Measurements from ENCODE around the gene DPP10.
A peak's percentile ranks its signal among the peaks of the same experiment; 100 is the strongest.

The DPP10 gene

GRCh38 chr2:114610677-114611076 is 168.2 kb downstream of the DPP10 start:
- DNase-seq: no peak

GRCh38 chr2:114614592-114614991 is 172.2 kb downstream of the DPP10 start:
- DNase-seq: no peak

DNA sequence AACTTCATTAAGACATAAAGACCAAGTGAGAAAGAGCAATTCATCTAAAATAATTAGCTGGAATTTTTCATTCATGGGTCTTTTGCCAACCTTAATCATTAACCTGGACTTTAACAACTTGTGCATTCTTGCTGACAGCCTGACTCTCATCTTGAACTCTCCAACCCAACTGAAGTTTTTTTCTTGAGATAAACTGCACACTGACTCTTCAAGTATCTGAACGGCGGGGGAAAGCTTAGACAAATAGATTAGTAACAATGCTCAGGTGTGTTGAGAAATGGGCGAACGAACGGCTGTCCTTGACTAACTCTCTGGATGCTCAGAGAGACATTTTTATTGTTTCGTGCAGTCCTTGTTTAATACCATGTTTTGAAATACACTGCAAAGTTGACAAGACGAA is 186.0 kb downstream of the DPP10 start:
- no peak for DNase-seq

DNA sequence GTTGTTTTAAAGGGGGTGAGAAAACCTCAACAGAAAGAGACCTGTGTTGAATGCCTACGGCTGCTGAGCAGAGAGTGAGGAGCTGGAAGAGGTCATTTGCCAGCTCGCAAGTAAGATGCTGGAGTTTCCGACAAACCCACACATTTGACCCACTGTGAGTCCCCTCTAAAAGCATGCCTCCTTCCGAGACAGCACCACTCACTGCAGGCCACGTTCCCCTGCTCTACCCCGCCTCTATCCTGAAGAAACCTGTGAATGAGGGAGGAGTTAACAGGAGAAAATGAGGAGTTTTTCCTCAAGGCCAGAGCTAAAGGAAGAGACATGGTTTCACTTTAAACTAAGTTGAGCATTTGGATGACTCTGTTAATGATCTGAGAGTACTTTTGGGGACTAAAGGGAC is 188.7 kb downstream of the DPP10 start:
- no peak for DNase-seq

DNA sequence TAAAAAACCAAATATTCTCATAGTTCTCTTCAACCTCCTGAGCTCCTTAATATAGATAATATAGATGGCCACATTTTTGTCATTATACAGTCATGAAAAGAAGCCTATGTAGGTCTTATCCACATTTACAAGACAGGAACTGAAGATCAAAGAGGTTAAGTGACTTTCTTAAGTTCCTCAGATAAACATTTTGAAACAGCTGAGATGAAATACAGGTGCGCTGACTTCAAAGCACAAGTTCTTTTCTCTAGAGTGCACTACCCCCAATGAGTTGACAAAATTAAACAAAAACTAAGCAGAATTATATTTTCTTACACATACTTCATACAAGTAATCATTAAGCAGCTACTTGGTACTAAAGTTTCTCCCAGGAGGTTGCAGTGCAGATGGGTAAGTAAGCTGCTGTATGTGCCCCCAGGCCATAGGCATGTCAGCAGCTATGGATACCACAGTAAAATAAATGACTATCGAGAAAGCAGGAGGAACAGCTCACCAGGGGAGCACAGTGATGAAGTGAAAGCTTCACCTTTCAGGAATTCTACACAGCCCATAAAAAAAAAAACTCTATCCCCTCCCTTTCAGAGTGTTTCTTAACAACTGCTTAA is 199.8 kb downstream of the DPP10 start:
- DNase-seq: no peak

- no peak for DNase-seq
These were observed 200.6 kb downstream of the DPP10 start for GRCh38 chr2:114642988-114643553.

- no peak for DNase-seq
These were observed 209.5 kb downstream of the DPP10 start for GRCh38 chr2:114651933-114652332.

GRCh38 chr2:114659880-114660279 is 217.4 kb downstream of the DPP10 start:
- DNase-seq: no peak

DNA sequence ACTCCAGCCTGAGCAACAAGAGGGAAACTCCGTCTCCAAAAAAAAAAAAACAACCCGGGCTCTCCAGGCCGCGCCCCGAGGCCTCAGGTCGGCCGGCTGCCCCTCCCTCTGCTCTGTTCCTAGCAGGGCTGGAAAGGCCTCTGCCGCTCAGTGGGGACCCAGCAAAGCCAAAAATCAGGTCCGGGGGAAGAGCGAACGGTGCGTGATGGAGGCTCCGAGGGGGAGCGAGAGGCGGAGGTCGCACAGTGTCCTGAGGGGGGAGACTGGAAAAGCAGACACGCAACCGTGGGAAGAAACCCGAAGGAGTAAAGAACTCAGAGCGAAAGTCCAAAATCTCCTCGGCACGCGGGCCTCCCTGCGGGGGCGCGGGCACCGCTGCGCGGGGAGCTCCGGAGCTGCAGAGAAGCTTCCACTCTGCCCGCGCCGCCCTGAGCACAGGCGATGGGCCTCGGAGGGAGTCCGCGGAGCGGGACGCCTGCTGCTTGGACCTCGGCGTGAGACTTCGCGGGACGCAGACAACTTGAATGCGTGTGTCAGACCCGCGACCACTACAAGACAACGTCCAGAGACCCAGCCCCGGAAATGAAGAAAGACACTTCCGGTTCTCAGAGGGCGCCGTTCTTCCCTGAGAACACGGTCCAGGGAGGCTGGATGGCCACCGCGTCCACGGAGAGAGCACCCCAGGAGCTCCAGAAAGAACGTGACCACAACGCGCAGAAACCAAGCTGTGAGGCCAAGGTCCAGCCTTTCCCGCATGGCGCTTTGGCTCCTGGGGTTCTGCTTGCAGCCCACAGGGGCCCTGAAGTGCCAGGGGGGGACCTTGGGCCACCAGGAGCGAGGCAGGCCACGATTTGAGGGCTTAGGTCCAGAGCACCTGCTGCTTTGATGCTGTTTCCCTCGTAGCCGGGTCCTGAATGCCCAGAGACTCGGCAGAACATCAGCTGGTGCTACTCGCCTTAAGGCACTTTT is 219.8 kb downstream of the DPP10 start:
- DNase-seq: no peak

DNA sequence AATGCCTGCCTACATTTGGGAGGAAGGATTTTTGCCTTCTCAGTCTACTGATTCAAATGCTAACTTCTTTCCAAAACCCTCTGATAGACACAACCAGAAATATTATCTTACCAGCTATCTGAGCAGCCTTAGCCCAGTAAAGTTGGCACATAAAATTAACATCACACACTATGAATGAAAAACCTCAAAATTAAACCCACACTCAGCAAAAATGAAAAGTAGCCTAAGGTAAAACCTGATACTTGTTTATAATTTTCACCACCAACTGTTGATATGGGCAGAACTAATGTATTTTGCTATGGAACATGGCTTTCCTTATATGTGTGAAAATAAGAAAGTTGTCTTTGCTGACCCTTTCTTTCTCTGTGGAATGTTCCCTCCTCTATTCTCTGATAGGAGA is 226.0 kb downstream of the DPP10 start:
- DNase-seq: no peak

DNA sequence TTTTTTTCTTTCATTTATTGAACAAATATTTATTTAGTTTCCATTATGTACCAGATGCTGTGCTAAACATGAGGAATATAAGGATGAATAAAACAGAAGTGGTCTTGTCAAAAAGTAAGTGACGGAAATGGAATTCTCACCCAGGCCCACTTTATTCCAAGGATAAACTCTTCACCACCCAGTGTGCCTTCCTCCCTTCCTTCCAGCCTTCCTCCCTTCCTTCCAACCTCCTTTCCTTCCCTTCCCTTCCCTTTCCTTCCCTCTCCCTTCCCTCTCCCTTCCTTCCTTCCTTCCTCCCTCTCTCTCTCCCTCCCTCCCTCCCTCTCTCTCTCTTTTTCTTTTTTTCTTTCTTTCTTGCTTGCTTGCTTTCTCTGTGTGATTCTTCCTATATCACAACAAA is 240.8 kb downstream of the DPP10 start:
- DNase-seq: no peak

GRCh38 chr2:114684403-114684802 is 242.0 kb downstream of the DPP10 start:
- DNase-seq: no peak

DNA sequence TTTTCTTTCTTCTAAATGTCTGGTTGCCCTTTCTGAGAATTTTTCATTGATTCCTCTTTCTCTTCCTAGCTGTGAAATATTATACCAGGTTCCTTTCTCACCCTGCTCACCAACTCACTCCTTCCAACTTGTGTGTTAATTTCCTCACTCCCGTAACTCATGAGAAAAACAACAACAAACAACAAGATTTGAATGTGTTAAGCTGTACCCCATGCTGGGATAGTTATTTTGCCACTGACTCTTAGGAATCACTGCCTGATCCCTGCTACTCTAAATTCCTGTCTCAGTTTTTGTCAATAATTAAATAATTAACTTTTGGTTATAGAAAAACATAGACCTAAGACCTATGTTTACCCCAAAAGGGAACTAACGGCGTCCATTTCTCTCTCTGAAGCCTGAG is 242.7 kb downstream of the DPP10 start:
- DNase-seq: no peak

- peak; percentile 29 for DNase-seq
These were observed 245.8 kb downstream of the DPP10 start for GRCh38 chr2:114688241-114688640.

GRCh38 chr2:114698520-114698919 is 256.1 kb downstream of the DPP10 start:
- no peak for DNase-seq

DNA sequence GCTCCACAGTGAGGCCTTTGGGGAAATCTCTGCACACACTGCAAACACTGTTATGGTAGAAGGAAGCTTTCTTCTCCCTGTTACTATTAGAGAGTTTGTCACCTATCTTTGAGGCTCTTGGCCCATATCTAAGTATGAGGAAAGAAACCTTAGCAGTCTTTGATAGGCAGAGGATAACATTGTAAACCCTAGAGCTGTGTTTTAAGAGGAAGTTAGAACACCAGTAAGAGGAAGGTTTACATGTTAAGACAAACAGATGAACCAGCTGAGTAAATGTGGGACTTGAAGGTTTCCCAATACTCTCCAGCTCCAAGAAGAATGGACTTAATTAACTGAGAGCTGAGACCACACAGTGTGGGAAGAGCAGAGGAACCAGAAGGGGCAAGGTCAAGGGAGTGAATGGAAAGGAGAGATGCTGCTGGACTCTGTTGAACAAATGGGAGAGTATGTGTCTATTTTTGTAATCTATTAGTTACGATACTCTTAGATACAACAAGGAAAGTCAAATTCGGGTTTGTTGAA is 257.0 kb downstream of the DPP10 start:
- no peak for DNase-seq

- no peak for DNase-seq
These were observed 258.0 kb downstream of the DPP10 start for GRCh38 chr2:114700440-114700839.

- no peak for DNase-seq
These were observed 267.8 kb downstream of the DPP10 start for GRCh38 chr2:114709936-114710850.

- DNase-seq: no peak
These were observed 271.9 kb downstream of the DPP10 start for GRCh38 chr2:114714313-114714712.

- DNase-seq: no peak
These were observed 274.6 kb downstream of the DPP10 start for GRCh38 chr2:114717049-114717448.

- DNase-seq: no peak
These were observed 282.0 kb downstream of the DPP10 start for GRCh38 chr2:114724454-114724853.

DNA sequence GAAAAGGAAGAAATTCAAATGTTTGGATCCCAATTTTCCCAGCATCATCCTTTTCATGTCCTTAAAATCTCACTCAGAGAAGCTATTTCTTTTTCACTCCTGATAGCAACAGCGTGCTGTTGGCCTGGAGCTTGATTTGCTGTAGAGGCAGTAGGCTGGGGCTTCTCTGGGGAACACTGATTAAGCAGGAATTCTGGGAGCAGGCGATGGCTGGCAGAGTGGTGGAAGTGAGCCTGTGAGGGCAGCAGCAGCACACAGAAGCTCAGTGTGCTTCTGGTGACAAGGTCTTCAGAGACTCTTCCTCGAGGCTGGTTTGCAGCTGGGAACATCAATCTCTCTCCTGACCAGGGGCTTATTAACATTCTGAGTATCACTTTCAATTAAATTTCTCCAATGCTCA is 284.6 kb downstream of the DPP10 start:
- DNase-seq: no peak

GRCh38 chr2:114728372-114728771 is 285.9 kb downstream of the DPP10 start:
- no peak for DNase-seq

Data from kidney glomerular epithelial cell (primary cell).